Hematopoietic multipotent progenitor cell treated with erythropoietin and hydrocortisone succinate and interleukin-3 and kit ligand, for 15 days (in vitro differentiated cells): Measurements from ENCODE around the gene MSL1.
A peak's percentile ranks its signal among the peaks of the same experiment; 100 is the strongest.
"Not testable (repeated sequence)": the region's sequence is repeated elsewhere in the genome, so short reads cannot be mapped to it uniquely, and the experiment has no call there.

Experiments used
- DNase-seq: peaks from one replicate; pipeline ENCODE4 v3.0.0-alpha.2; 2015; ENCODE audit warnings: low spot score

The MSL1 gene

GRCh38 chr17:40124279-40125141 is 2.7 kb downstream of the MSL1 start:
- no peak for DNase-seq

GRCh38 chr17:40129498-40129897 is 7.7 kb downstream of the MSL1 start:
- no peak for DNase-seq

GRCh38 chr17:40130352-40131042 is 8.7 kb downstream of the MSL1 start:
- no peak for DNase-seq

- DNase-seq = no peak
These were observed 12.4 kb downstream of the MSL1 start for GRCh38 chr17:40134184-40134583.

- no peak for DNase-seq
These were observed 14.0 kb downstream of the MSL1 start for GRCh38 chr17:40135817-40136216.

- no peak for DNase-seq
These were observed 17.8 kb downstream of the MSL1 start for GRCh38 chr17:40139566-40140058.

DNA sequence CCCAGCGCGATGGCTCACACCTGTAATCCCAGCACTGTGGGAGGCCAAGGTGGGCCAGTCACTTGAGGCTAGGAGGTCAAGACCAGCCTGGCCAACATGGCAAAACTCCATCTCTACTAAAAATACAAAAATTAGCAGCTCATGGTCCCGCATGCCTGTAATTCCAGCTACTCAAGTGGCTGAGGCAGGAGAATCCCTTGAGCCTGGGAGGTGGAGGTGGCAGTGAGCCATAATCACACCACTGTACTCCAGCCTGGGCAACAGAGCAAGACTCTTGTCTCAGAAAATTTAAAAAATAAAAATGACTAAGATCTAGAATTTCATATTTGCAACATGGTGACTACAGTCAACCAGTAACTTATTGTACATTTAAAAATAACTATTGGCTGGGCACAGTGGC is 21.4 kb downstream of the MSL1 start:
- not testable (repeated sequence) for DNase-seq

GRCh38 chr17:40145476-40145875 is 23.7 kb downstream of the MSL1 start:
- no peak for DNase-seq

- no peak for DNase-seq
These were observed 26.8 kb downstream of the MSL1 start for GRCh38 chr17:40148527-40148926.

GRCh38 chr17:40150276-40150675 is 28.5 kb downstream of the MSL1 start:
- DNase-seq = no peak

DNA sequence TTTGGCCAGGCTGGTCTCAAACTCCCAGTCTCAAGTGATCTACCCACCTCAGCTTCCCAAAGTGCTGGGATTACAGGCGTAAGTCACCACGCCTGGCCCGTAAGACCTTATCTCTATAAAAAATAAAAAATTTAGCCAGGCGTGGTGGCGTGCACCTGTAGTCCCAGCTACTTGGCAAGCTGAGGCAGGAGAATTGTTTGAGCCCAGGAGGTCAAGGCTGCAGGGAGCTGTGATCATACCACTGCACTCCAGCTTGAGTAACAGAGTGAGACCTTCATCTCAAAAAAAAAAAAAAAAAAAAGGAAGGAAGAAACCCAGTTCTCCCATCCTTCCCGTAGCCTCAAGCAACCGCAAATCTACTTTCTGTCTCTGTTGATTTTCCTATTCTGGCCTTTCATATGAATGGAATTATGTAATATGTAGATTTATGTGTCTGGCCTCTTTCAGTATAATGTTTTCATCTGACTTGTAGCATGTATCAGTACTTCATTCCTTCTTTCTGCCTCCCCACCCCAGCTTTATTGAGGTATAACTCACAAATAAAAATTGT is 29.7 kb downstream of the MSL1 start:
- DNase-seq = no peak

DNA sequence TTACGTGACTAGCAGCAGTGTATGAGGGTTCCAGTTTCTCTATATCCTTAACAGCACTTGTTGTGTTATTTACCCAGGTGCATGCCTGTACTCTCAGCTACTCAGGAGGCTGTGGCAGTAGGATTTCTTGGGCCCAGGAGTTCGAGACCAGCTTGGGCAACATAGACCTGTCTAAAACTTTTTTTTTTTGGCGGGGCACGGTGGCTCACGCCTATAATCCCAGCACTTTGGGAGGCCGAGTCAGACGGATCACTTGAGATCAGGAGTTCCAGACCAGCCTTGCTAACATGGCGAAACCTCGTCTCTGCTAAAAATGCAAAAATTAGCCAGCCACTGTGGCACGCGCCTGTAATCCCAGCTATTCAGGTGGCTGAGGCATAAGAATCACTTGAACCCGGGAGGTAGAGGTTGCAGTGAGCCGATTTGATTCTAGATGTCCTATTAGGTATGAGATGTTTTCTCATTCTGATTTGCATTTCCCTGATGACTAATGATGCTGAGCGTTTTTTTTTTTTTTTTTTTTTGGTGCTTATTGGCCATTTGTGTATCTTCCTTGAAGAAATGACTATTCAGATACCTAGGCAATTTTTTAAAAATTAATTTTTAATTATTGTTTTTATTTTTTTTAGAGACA is 31.9 kb downstream of the MSL1 start:
- no peak for DNase-seq

DNA sequence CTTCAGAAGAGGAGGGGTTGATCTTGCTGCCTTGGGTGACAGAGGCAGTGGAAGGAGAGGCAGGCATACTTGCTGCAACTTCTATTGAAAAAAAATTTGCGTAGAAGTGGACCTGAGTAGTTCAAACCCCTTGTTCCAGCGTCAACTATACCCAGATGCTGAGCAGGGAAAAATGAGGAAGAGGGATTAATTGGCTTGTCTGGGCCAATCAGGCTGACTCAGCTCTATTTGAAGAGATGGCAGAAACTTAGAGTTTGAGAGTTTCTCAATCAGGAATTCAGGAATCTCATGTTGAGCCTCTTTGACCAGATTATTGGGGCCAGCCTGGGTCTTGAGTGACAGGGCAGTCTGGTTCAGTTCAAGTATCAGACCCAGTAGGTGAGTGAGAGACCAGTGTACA is 36.2 kb downstream of the MSL1 start:
- no peak for DNase-seq

DNA sequence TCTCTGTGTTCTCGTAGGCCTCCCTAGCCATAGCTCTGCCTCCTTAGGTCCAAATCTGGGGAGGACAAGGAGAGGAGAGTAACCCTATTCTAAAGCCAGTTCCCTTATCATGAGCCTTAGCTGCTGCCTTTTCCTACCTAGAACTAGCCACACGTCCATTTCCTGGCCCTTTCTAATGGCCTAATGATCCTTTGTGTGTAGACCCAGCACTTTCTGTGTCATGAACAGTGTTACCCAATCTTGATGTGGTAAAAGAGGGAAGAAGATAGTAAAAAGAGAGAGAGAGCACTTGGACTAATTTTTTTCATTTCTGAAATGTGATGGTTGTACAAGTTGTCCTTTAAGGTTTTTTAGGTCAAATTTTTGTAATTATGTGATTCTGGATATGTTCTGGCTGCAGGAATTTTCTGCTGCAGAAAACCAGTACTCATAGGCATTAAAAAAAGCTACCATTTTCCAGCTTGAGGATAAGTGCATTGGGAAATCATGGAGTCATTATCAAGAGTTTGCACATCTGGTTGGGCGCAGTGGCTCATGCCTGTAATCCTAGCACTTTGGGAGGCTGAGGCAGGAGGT is 36.8 kb downstream of the MSL1 start:
- no peak for DNase-seq

GRCh38 chr17:40159456-40159855 is 37.7 kb downstream of the MSL1 start:
- no peak for DNase-seq

GRCh38 chr17:40167685-40168261 is 46.0 kb downstream of the MSL1 start:
- no peak for DNase-seq

DNA sequence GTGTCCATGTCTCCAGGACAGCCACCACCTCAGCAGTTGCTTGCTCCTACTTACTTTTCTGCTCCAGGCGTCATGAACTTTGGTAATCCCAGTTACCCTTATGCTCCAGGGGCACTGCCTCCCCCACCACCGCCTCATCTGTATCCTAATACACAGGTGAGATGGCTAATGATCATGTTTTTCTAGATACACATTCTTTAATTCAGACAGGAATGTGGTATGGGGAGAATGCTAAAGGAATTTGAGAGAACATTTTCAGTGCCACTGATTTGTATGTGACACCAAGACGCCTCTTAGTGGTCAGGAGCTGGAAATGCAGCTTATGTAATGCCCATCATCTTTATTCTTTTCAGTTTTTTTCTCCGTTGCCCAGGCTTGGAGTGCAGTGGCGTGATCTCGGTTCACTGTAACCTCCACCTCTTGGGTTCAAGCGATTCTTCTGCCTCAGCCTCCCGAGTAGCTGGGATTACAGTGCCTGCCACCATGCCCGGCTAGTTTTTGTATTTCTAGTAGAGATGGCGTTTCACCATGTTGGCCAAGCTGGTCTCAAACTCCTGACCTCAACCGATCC is 46.6 kb downstream of the MSL1 start:
- DNase-seq = peak; percentile 75

DNA sequence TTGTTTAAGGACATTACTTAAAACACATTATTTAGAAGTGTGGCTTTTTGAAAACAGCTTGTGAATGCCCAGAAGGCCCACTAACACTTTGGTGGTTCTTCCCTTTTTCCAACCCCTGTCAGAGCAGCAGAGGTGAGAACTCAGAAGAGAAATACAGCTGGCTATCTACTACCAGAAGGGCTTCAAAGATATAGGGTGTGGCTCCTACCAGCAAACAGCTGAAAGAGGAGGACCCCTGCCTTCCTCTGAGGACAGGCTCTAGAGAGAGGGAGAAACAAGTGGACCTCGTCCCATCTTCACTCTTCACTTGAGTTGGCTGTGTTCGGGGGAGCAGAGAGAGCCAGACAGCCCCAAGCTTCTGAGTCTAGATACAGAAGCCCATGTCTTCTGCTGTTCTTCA is 48.6 kb downstream of the MSL1 start:
- DNase-seq = peak; percentile 69

GRCh38 chr17:40171750-40172149 is 50.0 kb downstream of the MSL1 start:
- DNase-seq = no peak

- no peak for DNase-seq
These were observed 51.5 kb downstream of the MSL1 start for GRCh38 chr17:40173091-40173777.

- no peak for DNase-seq
These were observed 52.0 kb downstream of the MSL1 start for GRCh38 chr17:40173778-40174135.
